MCF 10A (cell line): ENCODE measurements around the gene FARP1. TPM values are rescaled to one million over a fixed set of nuclear protein-coding genes. Genes with fewer than 3 reads are reported as not detected.

Source experiments
- BruUV-seq: library from RNA; stranded (reverse); fragments of 400-500 nt; replicated peaks from 2 replicates; lab custom pipeline; 2021; lab: Mats Ljungman, UMichigan
- CTCF ChIA-PET: fragments of 300-600 bp; sonication (Branson Sonifier 250); formaldehyde crosslinking; extraction: SDS; loops from one replicate; lab custom pipeline; 2021; ENCODE audit warnings: antibody characterized with exemption, inconsistent platforms; lab: Yijun Ruan, JAX
- POLR2A ChIA-PET: fragments of 300-600, 350-650 bp; sonication (Branson Sonifier 250); formaldehyde crosslinking; extraction: SDS; loops from one replicate; lab custom pipeline; 2020; ENCODE audit warnings: antibody characterized with exemption, inconsistent platforms; lab: Yijun Ruan, JAX
- DNase-seq: peaks from one replicate; pipeline ENCODE4 v3.0.0-alpha.2; 2018; ENCODE audit not compliant: unreplicated experiment
- H3K27ac Mint-ChIP-seq: one replicate; pipeline ENCODE4 v1.8.0; 2022; ENCODE audit warnings: mild to moderate bottlenecking, low read depth, mixed read lengths; ENCODE audit not compliant: unreplicated experiment
- H3K27me3 Mint-ChIP-seq: one replicate; pipeline ENCODE4 v1.8.0; 2022; ENCODE audit warnings: mixed read lengths; ENCODE audit not compliant: insufficient read depth, unreplicated experiment
- H3K36me3 Mint-ChIP-seq: one replicate; pipeline ENCODE4 v1.8.0; 2022; ENCODE audit warnings: mild to moderate bottlenecking, moderate library complexity, mixed read lengths; ENCODE audit not compliant: insufficient read depth, unreplicated experiment
- H3K4me1 Mint-ChIP-seq: one replicate; pipeline ENCODE4 v1.8.0; 2022; ENCODE audit warnings: mixed read lengths; ENCODE audit not compliant: insufficient read depth, unreplicated experiment
- H3K4me3 Mint-ChIP-seq: one replicate; pipeline ENCODE4 v1.8.0; 2022; ENCODE audit warnings: mild to moderate bottlenecking, moderate library complexity, mixed read lengths; ENCODE audit not compliant: unreplicated experiment
- H3K9me3 Mint-ChIP-seq: one replicate; pipeline ENCODE4 v1.8.0; 2022; ENCODE audit warnings: mixed read lengths; ENCODE audit not compliant: unreplicated experiment
- intact Hi-C: fragments of 100-400 bp; cut with micrococcal nuclease; formaldehyde crosslinking; loops from 2 replicates; pipeline ENCODE4 v1.14.1; 2022
- total RNA-seq: library from RNA; stranded (reverse); gene quantifications from 2 replicates; pipeline ENCODE4 v1.2.3, GENCODE V29; 2022
- TF ChIP-seq, protein P1 (sequence below): fragments of 200-600 bp; IDR thresholded peaks from one replicate; pipeline ENCODE4 v1.8.0; 2022; ENCODE audit warnings: antibody characterized with exemption, mild to moderate bottlenecking; ENCODE audit not compliant: unreplicated experiment

The FARP1 gene
- total RNA-seq, 1 experiment from 2014 or later: 30.1 TPM

DNA sequence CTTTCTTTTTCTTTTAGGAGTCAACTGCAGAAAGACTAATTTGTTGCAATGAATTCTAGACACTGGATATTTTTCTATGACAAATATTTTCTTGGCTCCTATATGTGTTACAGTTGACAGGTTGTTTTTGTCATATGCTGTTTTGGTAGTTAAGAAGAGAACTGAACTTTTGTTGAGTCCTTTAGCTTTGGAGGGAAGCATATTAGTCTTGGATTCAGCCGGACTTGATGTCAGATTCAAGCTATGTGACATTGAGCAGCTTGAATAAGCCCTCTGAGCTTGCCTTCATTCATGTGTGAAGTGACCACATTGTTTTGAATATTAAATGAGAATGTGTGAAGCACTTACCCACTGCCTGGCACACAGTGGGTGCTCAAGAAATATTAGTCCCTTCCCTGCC is 216.0 kb downstream of the FARP1 start:
- H3K9me3 Mint-ChIP-seq: peaks cover 14% of the 10 kb centered on the region
- TF ChIP-seq, protein P1, sequence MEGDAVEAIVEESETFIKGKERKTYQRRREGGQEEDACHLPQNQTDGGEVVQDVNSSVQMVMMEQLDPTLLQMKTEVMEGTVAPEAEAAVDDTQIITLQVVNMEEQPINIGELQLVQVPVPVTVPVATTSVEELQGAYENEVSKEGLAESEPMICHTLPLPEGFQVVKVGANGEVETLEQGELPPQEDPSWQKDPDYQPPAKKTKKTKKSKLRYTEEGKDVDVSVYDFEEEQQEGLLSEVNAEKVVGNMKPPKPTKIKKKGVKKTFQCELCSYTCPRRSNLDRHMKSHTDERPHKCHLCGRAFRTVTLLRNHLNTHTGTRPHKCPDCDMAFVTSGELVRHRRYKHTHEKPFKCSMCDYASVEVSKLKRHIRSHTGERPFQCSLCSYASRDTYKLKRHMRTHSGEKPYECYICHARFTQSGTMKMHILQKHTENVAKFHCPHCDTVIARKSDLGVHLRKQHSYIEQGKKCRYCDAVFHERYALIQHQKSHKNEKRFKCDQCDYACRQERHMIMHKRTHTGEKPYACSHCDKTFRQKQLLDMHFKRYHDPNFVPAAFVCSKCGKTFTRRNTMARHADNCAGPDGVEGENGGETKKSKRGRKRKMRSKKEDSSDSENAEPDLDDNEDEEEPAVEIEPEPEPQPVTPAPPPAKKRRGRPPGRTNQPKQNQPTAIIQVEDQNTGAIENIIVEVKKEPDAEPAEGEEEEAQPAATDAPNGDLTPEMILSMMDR: no peak
- ChIA-PET POLR2A (no interaction called here), CTCF (no interaction called here)
- H3K27ac Mint-ChIP-seq: no peak overlapping the region
- no peak overlapping the region for H3K4me3 Mint-ChIP-seq
- intact Hi-C loops: no loop called here
- no peaks in the 10 kb centered on the region for H3K4me1 Mint-ChIP-seq
- DNase-seq: no peak
- H3K36me3 Mint-ChIP-seq: no peaks in the 10 kb centered on the region
- no TSS peak for BruUV-seq
- no peaks in the 10 kb centered on the region for H3K27me3 Mint-ChIP-seq

DNA sequence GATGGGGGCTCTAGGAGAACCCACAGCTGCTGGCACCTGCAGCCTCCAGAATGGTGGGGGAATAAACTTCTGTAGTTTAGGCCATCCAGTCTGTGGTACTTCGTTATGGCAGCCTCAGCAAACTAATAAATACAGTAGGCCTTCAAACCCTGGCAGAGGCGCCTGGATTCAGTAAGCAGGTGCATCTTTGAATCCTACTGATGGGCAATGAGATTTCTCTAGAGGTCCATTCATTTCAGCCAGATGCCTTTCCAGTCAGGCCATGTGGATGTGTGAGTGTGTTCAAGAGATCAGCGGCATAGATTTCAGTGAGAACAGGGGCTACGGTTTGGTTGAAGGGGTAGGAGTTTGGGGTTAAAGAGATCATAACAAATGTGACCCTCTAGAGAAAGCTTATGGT is 217.7 kb downstream of the FARP1 start:
- no peak for DNase-seq
- H3K4me3 Mint-ChIP-seq: no peak overlapping the region
- ChIA-PET CTCF (interaction anchor here (0.6 kb wide), 1 partner anchor 293 kb away, joined by 3 read pairs; no protein-coding TSS in a partner anchor), POLR2A (no interaction called here)
- no TSS peak for BruUV-seq
- H3K9me3 Mint-ChIP-seq: peaks cover 14% of the 10 kb centered on the region
- intact Hi-C loops: no loop called here
- no peaks in the 10 kb centered on the region for H3K36me3 Mint-ChIP-seq
- H3K27ac Mint-ChIP-seq: no peak overlapping the region
- H3K4me1 Mint-ChIP-seq: peaks cover 2% of the 10 kb centered on the region
- TF ChIP-seq, protein P1: no peak
- no peaks in the 10 kb centered on the region for H3K27me3 Mint-ChIP-seq

DNA sequence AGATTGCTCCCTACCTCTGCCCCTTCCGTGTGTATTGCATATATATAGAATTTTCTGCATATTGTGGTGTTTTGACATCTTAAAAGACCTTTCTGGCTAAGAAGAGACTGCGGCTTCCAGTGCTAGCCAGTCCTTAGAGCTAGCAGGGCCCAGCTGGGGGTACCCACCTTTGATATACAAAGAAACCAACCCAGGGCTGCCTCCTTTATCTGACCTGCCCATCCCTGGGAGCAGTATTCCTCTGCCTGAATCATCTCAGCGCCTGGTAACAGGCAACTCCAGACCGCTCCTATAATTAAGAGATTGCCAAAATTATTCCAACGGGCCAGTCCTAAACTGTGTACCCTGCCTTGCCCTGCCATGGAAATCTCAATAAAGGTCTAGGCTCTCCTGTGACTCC is 220.4 kb downstream of the FARP1 start:
- intact Hi-C loops: no loop called here
- Mint-ChIP-seq H3K4me3 (no peak overlapping the region), H3K9me3 (peaks cover under 1% of the 10 kb centered on the region), H3K36me3 (no peaks in the 10 kb centered on the region), H3K27ac (no peak overlapping the region), H3K4me1 (peaks cover 5% of the 10 kb centered on the region), H3K27me3 (no peaks in the 10 kb centered on the region)
- no TSS peak for BruUV-seq
- ChIA-PET POLR2A (no interaction called here), CTCF (interaction anchor here (0.6 kb wide), 1 partner anchor 306 kb away, joined by 3 read pairs; no protein-coding TSS in a partner anchor)
- DNase-seq: no peak
- TF ChIP-seq, protein P1: no peak

DNA sequence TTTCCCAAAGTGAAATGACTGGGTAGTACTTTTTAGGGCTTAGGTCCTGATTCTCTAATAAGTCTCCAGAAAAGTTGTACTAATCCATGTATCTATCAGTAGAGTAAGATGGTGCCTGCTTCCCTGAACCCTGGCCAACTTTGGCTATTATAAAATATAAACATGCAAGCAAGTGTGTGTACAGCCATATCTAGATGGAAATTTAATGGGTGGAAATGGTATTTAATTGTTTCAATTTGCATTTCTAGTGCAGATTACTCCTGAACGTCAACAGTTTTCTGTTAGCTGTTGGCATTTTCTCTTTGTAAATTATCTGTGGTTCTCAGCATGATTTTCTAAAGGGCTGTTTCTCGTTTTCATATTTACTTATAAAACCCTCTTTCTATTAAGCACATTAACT is 221.3 kb downstream of the FARP1 start:
- Mint-ChIP-seq H3K36me3 (no peaks in the 10 kb centered on the region), H3K4me3 (no peak overlapping the region), H3K9me3 (no peaks in the 10 kb centered on the region), H3K27ac (no peak overlapping the region), H3K27me3 (no peaks in the 10 kb centered on the region), H3K4me1 (peaks cover 5% of the 10 kb centered on the region)
- no peak for DNase-seq
- ChIA-PET CTCF (interaction anchor here (0.6 to 1.7 kb wide), 3 partner anchors 49 to 1337 kb away, joined by 3 to 4 read pairs (median 3); no protein-coding TSS in a partner anchor), POLR2A (no interaction called here)
- no TSS peak for BruUV-seq
- intact Hi-C loops: no loop called here
- TF ChIP-seq, protein P1: no peak
